HepG2 (cell line): ENCODE results near the gene GP1BA. TPM values are rescaled to one million over a fixed set of nuclear protein-coding genes. Genes with fewer than 3 reads are reported as not detected.

Source experiments
- ATAC-seq: fragments of 200-7000 bp; cut with Tn5 transposase; 3 replicates; pipeline ENCODE4 v1.9.1; 2020; ENCODE audit warnings: mild to moderate bottlenecking, moderate library complexity
- BruUV-seq: library from RNA; stranded (reverse); fragments of 400-500 nt; replicated peaks from 2 replicates; lab custom pipeline; 2021; lab: Mats Ljungman, UMichigan
- CTCF ChIA-PET: fragments of 300-600 bp; formaldehyde crosslinking; extraction: SDS; loops from one replicate; lab custom pipeline; 2021; ENCODE audit warnings: low total read pairs, inconsistent platforms, low intra/inter-chr PET ratio; lab: Yijun Ruan, JAX
- POLR2A ChIA-PET: fragments of 350-600 bp; sonication (Branson Sonifier 250); formaldehyde crosslinking; loops from one replicate; lab custom pipeline; 2020; ENCODE audit warnings: antibody characterized with exemption, inconsistent platforms; lab: Yijun Ruan, JAX
- DNase-seq: peaks from one replicate; pipeline ENCODE4 v3.0.0-alpha.2; 2015; ENCODE audit warnings: low spot score
- FAIRE-seq: peaks from 3 replicates; lab custom pipeline; 2011; peaks lifted over from hg19 to GRCh38; lab: Jason Lieb, UNC
- H2AFZ ChIP-seq: one replicate; pipeline ENCODE4 v1.6.1; 2011; ENCODE audit warnings: low read length, inconsistent platforms
- H3K27ac ChIP-seq: fragments of 300-600 bp; 3 replicates; pipeline ENCODE4 v1.8.0; 2011; ENCODE audit warnings: mixed run types, mild to moderate bottlenecking, mixed read lengths, low read length, inconsistent platforms; ENCODE audit not compliant: insufficient read depth; ENCODE audit errors: extremely low read length
- H3K27me3 ChIP-seq, 2 experiments: fragments of 200-600 bp in 1 of 2; 2 replicates in 1 of 2; 3 replicates in 1 of 2; pipeline versions ENCODE4 v1.6.0 to v1.8.0; 2011; ENCODE audit warnings: low read length in 2 of 2, mild to moderate bottlenecking in 2 of 2, moderate library complexity in 2 of 2, inconsistent platforms in 1 of 2; ENCODE audit not compliant: insufficient read depth in 2 of 2, control insufficient read depth in 1 of 2
- H3K36me3 ChIP-seq, 2 experiments: fragments of 200-600 bp in 1 of 2; replicated peaks in 1 of 2; 2 replicates in 1 of 2; 3 replicates in 1 of 2; pipeline versions ENCODE4 v1.5.1 to v1.8.0; 2011; ENCODE audit warnings: low read length in 2 of 2, inconsistent platforms in 1 of 2; ENCODE audit not compliant: insufficient read depth in 2 of 2, control insufficient read depth in 1 of 2
- H3K4me1 ChIP-seq: 2 replicates; pipeline ENCODE4 v1.5.1; 2012; ENCODE audit warnings: low read length, inconsistent platforms; ENCODE audit not compliant: insufficient read depth
- H3K4me2 ChIP-seq: 2 replicates; pipeline ENCODE4 v1.6.0; 2011; ENCODE audit warnings: low read depth, low read length, inconsistent platforms
- H3K4me3 ChIP-seq, 3 experiments: fragments of 200-600 bp in 1 of 3; sonication (generic), shearing (Covaris generic) in 1 of 3; replicated peaks in 1 of 3; 2 replicates each; pipeline ENCODE4 v1.5.1; 2011 to 2016; ENCODE audit warnings: low read length in 3 of 3, inconsistent platforms in 2 of 3, low read depth in 2 of 3, mild to moderate bottlenecking in 2 of 3, control low read depth in 1 of 3, mixed read lengths in 1 of 3; ENCODE audit not compliant: insufficient read depth in 1 of 3
- H3K79me2 ChIP-seq: one replicate; pipeline ENCODE4 v1.6.1; 2011; ENCODE audit warnings: low read length, inconsistent platforms; ENCODE audit not compliant: insufficient read depth
- H3K9ac ChIP-seq: 2 replicates; pipeline ENCODE4 v1.6.0; 2011; ENCODE audit warnings: mild to moderate bottlenecking, low read depth, low read length, inconsistent platforms; ENCODE audit not compliant: insufficient read depth
- H3K9me3 ChIP-seq: 2 replicates; pipeline ENCODE4 v1.5.1; 2012; ENCODE audit warnings: mild to moderate bottlenecking, low read length
- H4K20me1 ChIP-seq: 2 replicates; pipeline ENCODE4 v1.6.0; 2011; ENCODE audit warnings: inconsistent platforms, mild to moderate bottlenecking, low read length, moderate library complexity; ENCODE audit not compliant: insufficient read depth
- FOXC1 ChIP-seq: sonication (generic); formaldehyde crosslinking; IDR thresholded peaks from 2 replicates; pipeline ENCODE4 v1.8.0; 2022; ENCODE audit warnings: mild to moderate bottlenecking, missing genetic modification reagents, borderline replicate concordance
- GATAD2A ChIP-seq: IDR thresholded peaks from 2 replicates; pipeline ENCODE4 v1.6.1; 2016
- GZF1 ChIP-seq: sonication (generic); formaldehyde crosslinking; IDR thresholded peaks from 2 replicates; pipeline ENCODE4 v1.5.1; 2020; ENCODE audit warnings: mild to moderate bottlenecking, missing genetic modification reagents
- REL ChIP-seq: sonication (generic); formaldehyde crosslinking; conservative IDR thresholded peaks from 2 replicates; pipeline ENCODE4 v1.8.0; 2022; ENCODE audit warnings: mild to moderate bottlenecking, missing genetic modification reagents, moderate library complexity
- TFAP4 ChIP-seq: sonication (generic); IDR thresholded peaks from 2 replicates; pipeline ENCODE4 v1.6.1; 2016; ENCODE audit warnings: low read depth, borderline replicate concordance
- ZBTB20 ChIP-seq: sonication (generic); formaldehyde crosslinking; IDR thresholded peaks from 2 replicates; pipeline ENCODE4 v1.8.1; 2023; ENCODE audit warnings: missing genetic modification reagents, low read depth, mild to moderate bottlenecking, borderline replicate concordance
- ZFP37 ChIP-seq: sonication (generic); formaldehyde crosslinking; IDR thresholded peaks from 2 replicates; pipeline ENCODE4 v1.4.0; 2020; ENCODE audit warnings: missing genetic modification reagents, borderline replicate concordance
- ZNF10 ChIP-seq: sonication (generic); formaldehyde crosslinking; IDR thresholded peaks from 2 replicates; pipeline ENCODE4 v1.4.0; 2020; ENCODE audit warnings: mild to moderate bottlenecking, low read depth, missing genetic modification reagents, borderline replicate concordance
- ZNF142 ChIP-seq: sonication (generic); formaldehyde crosslinking; IDR thresholded peaks from 2 replicates; pipeline ENCODE4 v1.4.0; 2020; ENCODE audit warnings: missing genetic modification reagents
- ZNF275 ChIP-seq: sonication (generic); formaldehyde crosslinking; IDR thresholded peaks from 2 replicates; pipeline ENCODE4 v1.8.0; 2022; ENCODE audit warnings: missing genetic modification reagents, mild to moderate bottlenecking, inconsistent platforms, borderline replicate concordance
- ZNF710 ChIP-seq: sonication (generic); formaldehyde crosslinking; IDR thresholded peaks from 2 replicates; pipeline ENCODE4 v1.5.0; 2020; ENCODE audit warnings: mild to moderate bottlenecking, missing genetic modification reagents, borderline replicate concordance
- ZNF782 ChIP-seq: sonication (generic); formaldehyde crosslinking; IDR thresholded peaks from 2 replicates; pipeline ENCODE4 v1.4.0; 2020; ENCODE audit warnings: missing genetic modification reagents, mild to moderate bottlenecking, borderline replicate concordance
- ZNF792 ChIP-seq: IDR thresholded peaks from 2 replicates; pipeline ENCODE4 v1.6.1; 2016
- WGBS: methylation state at CpG from one replicate; pipeline ENCODE4 v1.1.6; 2017; ENCODE audit warnings: low lambda C conversion rate; 5-methylcytosine and 5-hydroxymethylcytosine counted together
- in situ Hi-C: cut with HindIII; loops from 2 replicates; pipeline ENCODE4 v1.10.0; 2017; ENCODE audit warnings: low pct_unique_long_range_greater_than_20kb; ENCODE audit not compliant: extremely low pct_ligation_motif_present
- intact Hi-C: fragments of 100-400 bp; cut with micrococcal nuclease; formaldehyde crosslinking; loops from one replicate; pipeline ENCODE4 v1.10.0; 2022; ENCODE audit not compliant: unreplicated experiment
- polyA plus RNA-seq, 8 experiments: library from polyadenylated mRNA; depleted of rRNA in 3 of 8; stranded (reverse) in 7 of 8; unstranded in 1 of 8; fragments of >200 nt; fragmentation: Illumina TruSeq in 4 of 8; extraction: Trizol in 4 of 8; gene quantifications; 2 replicates each; pipeline versions ENCODE4 v1.2.1 to v1.2.3, GENCODE V29; 2011 to 2016; ENCODE audit warnings: low read depth in 4 of 8, missing spikeins in 1 of 8, mixed read lengths in 1 of 8; ENCODE audit not compliant: insufficient read depth in 1 of 8
- total RNA-seq, 5 experiments: library from RNA; depleted of rRNA; stranded (reverse); fragments of >200 nt; fragmentation: Illumina TruSeq; extraction: Trizol; gene quantifications; 2 replicates each; pipeline ENCODE4 v1.2.3, GENCODE V29; 2016; ENCODE audit warnings: low read depth in 1 of 5

Gene GP1BA
- total and polyA plus RNA-seq, 2 of the 13 experiments (the other 11 are each of a cell fraction or from before 2014, with no cell fraction given), result not detected

GRCh38 chr17:4966844-4967538 lies 34.9 kb downstream of the GP1BA start:
- FAIRE-seq, result peak; percentile 91
- H3K27ac ChIP-seq, result peak overlapping the region; percentile 92
- CTCF ChIA-PET, result no interaction called here
- peak; percentile 99 for DNase-seq
- H3K79me2 ChIP-seq, result peaks cover 27% of the 10 kb centered on the region
- H3K27me3 ChIP-seq, result no peaks in the 10 kb centered on the region; a peak in 1 of 5 replicates
- WGBS, result 6% methylated on average over 35 of the region's 42 CpGs
- H3K36me3 ChIP-seq, result peaks cover 0 to 13% of the 10 kb centered on the region in 2 experiments; a peak in 2 of 5 replicates
- peak overlapping the region; percentile 91 for H3K9ac ChIP-seq
- peaks cover 31% of the 10 kb centered on the region for H3K4me1 ChIP-seq
- peak overlapping the region; percentile 72 to 88 (median 77) for H3K4me3 ChIP-seq
- BruUV-seq, result TSS peak; percentile 60
- in situ Hi-C loops (no loop called here), intact Hi-C loops (loop anchor here (1.0 to 10.0 kb wide), 3 partner anchors 17 to 252 kb away; partner anchors contain the start of gene ARRB2)
- no peak overlapping the region for H2AFZ ChIP-seq
- peak; percentile 91 for ATAC-seq
- POLR2A ChIA-PET, result interaction anchor here (0.9 to 10.5 kb wide), 26 partner anchors 9 to 390 kb away, joined by 3 to 273 read pairs (median 6); partner anchors contain the start of genes ARRB2, CAMTA2, ENO3 and INCA1
- H3K4me2 ChIP-seq, result peak overlapping the region; percentile 94
- H3K9me3 ChIP-seq, result no peaks in the 10 kb centered on the region
- no peaks in the 10 kb centered on the region for H4K20me1 ChIP-seq
- no peak for TF ChIP-seq ZNF275
- peak; percentile 10; the same call in 1 of the 2 replicates for TF ChIP-seq ZNF142 (CRISPR knock-in tag)
- TF ChIP-seq ZNF792 (CRISPR knock-in tag), result peak; percentile 22
- TF ChIP-seq ZNF710 (CRISPR knock-in tag), result no peak; the same call in 1 of the 2 replicates
- TF ChIP-seq ZNF782, result no peak
- 0 out of 2 replicates have a peak, but pooled peaks have one; percentile 6 for TF ChIP-seq TFAP4
- TF ChIP-seq GATAD2A (CRISPR knock-in tag), result peak; percentile 14; the same call in 1 of the 2 replicates
- peak; percentile 79; the same call in 1 of the 2 replicates for TF ChIP-seq ZBTB20
- no peak for TF ChIP-seq REL
- peak; percentile 67 for TF ChIP-seq GZF1 (CRISPR knock-in tag)
- no peak for TF ChIP-seq FOXC1
- no peak for TF ChIP-seq ZNF10
- TF ChIP-seq ZFP37 (CRISPR knock-in tag), result no peak
